HG03025 (cell line): ENCODE measurements around the gene TGFBR3L.
"Not testable (repeated sequence)": the region's sequence is repeated elsewhere in the genome, so short reads cannot be mapped to it uniquely, and the experiment has no call there.

Experiments
- ATAC-seq: cut with Tn5 transposase; IDR thresholded peaks from one replicate; pipeline ENCODE4 v1.9.1; 2021; ENCODE audit warnings: mild to moderate bottlenecking, moderate library complexity; ENCODE audit not compliant: unreplicated experiment, low FRiP score

Gene TGFBR3L

DNA sequence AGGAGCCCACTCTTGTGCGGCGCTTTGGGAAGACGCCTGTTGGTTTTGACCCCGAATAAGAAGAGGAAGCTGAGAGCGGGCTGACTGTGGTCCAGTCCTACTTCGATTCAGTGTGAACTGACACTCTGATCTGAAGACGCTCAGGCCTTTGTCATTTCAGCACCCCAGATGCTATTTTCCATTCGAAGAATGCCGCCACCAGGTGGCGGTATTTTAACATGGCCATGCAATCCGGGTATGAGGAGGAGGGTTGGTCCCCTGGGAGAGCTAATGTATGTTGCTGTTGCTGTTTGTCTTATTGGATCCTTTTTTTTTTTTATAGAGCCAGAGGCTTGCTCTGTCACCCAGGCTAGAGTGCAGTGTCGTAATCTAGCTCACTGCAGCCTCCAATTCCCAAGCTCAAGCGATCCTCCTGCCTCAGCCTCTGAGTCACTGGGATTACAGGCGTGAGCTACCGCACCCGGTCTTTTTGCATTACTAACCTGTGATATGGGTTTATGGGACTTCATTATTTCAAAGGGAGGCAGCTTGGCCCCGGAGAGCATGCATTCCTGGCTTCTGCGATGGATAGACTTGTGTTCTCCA, 29.6 kb downstream of the TGFBR3L start:
- ATAC-seq, result peak; percentile 23

DNA sequence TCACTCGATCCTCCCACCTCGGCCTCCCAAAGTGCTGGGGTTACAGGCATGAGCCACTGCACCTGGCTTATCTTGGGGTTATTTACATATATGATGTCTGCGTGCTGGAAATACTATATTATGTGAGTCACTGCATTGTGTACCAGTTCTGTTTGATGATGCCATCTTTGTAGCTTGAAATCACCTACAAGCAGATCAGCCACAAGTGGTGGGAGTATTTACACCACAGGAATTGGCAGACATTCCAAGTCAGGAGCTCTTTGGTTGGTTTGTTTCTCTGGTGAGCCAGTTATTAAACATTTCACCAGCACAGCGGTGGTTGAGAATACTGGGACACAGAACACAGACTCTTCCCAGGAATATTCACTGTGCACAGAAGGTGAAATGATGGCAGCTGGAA, 33.3 kb downstream of the TGFBR3L start:
- no peak for ATAC-seq

DNA sequence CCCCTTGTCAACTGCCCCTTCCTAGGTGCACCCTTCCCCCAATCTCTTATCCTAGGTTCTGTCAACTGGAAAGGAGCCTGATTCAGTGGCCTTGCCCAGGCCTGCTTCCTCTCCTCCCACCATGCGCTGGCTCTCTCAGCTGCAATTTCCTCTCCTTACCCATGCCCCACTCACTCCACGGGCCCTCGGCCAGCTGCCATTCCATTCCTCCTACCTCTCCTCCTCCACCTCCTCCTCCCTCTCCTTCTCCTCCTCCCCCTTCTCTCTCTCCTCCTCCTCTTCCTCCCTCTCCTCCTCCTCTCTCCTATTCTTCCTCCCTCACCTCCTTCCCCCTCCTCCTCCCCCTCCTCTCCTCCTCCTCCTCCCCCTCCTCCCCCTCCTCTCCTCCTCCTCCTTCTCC, 38.4 kb downstream of the TGFBR3L start:
- ATAC-seq, result no peak

DNA sequence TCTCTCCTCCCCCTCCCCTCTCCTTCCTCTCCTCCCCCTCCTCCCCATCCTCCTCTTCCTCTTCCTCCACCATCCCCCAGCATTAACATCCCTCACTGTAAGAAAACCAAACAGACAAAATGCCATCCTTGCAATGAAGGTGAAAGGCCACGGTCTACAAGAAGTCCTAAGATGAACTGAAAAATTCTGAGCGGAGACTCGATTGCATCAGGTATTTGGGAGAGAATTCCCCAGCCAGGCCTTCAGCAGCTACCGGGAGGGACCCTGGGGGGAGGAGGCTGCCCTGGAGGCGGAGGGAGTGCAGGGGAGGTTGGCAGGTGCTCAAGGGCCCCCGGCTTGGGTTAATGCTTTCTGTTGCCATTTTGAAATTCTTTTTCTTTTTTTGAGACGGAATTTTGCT, 38.9 kb downstream of the TGFBR3L start:
- no peak for ATAC-seq

DNA sequence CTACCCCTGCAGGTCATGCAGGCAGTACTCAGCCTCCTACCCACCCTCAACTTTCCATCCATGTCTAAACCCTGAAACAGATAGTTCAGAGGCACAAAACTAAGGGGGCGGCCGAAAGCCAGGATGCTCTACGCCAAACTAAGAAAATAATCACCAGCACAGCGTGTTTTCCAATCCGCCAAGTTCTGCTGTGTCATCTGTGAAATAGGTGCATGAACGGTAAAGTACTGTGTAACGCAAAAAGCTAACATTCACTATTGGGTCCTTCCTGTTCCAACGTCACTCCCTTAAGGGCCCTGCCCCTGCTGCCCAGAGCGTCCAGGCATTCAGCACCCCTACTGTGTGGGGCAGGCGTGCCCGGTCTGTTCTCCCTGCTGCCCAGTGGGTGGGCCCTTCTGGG, 41.1 kb downstream of the TGFBR3L start:
- no peak for ATAC-seq

DNA sequence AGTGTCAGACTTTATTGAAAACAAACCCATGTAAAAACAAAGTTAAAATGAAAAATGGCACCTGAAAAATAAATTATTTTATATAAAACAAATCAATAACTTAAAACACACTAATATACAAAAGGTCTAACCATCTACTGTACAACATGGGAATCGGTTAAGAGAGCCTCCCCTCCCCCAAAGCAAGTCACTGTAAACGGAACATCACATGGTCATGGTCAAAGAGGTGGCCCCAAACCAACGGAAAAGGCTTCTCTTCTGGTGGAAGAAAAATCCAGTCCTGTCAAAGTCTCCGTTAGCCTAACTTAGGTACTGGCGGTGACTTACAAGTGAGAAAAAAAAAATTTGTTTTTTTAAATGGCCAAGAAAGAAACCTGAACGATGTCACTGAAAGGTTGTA, 44.6 kb downstream of the TGFBR3L start:
- ATAC-seq, result no peak

DNA sequence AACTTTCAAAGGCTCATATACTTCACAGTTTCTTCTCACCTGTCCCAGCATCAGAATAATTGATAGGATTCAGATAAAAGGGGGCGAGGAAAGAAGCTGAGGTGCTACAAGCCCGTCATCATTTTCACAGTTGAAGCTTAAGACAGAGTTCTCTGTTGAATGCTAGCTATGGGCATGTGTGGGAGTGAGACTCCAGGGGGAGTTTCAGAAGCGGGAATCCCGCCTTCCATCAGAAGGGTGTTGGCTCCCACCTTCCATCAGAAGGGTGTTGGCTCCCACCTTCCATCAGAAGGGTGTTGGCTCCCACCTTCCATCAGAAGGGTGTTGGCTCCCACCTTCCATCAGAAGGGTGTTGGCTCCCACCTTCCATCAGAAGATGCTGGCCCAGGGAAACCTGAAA, 46.5 kb downstream of the TGFBR3L start:
- ATAC-seq, result not testable (repeated sequence)

DNA sequence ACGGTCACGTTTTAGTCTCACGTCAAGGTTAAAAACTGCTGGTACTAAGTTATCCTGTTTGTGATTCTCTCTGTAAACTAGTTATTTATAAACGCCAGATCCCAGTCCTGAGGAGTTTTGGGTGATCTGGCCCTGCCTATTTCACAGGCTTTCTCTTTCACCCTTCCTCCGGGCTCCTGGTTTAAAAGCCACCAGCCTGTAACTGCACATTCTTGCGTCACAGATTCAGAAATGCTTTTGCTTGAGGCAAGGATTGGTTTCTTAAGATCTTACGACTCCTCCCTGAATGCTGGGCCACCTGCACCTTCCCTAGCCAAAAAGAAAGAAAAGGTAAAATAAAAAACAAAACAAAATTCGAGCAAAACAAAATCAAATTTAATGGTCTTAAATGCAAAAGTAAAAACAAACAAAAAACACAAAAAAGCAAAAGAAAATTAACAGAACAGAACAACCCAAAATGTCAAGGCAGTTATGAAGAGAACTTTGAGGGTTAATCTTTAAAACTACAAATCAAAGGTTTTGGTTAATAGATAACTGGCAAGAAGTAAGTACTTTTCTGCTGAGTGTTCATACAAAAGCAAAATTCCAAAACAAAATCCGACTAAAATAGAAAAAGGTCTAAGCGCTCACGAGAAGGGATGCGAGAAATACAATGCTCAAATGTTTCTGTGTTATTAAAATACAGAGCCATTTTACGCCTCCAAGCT, 47.4 kb downstream of the TGFBR3L start:
- no peak for ATAC-seq

DNA sequence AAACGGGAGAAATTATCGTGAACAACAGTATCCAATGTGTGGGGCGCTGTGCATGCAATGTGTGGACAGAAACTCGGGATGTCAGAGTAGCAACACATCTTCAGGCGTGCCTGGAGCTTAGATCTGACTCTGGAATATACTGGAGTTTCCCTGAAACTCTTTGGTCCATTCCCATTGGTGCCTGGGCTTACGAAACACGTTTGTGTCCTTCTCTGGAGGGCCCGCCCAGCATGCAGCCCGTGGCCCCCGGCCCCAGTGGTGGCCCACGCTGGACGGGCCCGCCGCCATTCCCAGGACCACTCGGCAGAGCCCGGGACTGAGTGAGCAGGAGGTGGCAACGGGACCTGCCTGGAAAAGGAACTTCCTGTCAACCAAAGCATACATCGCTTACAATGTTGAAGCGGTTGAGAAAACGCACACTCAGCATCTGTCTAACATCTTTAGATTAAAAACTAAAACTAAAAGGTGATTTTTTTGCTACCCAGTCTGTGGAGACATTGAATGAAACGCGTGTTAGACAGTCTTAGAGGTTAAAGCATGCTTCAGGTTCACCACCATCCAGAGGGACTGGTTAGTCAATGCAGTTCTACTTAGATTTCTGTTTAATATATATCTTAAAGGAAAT, 48.1 kb downstream of the TGFBR3L start:
- no peak for ATAC-seq

DNA sequence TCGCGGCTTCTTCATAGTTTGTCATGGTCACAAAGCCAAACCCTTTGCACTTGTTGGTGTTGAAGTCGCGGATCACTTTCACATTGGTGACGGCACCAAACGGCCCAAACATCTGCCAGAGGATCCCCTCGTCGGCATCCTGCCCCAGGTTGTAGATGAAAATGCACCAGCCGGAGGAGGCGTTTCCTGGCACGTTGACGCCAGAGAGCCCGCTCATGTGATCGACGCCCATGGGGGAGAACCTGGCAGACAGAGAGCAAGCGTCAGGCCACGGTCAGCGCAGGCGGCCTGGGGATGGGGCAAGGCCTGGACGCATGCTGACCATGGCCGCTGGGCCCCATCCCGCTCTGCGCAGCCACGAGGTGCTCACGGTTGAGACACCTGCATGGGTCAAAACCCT, 48.9 kb downstream of the TGFBR3L start:
- no peak for ATAC-seq

DNA sequence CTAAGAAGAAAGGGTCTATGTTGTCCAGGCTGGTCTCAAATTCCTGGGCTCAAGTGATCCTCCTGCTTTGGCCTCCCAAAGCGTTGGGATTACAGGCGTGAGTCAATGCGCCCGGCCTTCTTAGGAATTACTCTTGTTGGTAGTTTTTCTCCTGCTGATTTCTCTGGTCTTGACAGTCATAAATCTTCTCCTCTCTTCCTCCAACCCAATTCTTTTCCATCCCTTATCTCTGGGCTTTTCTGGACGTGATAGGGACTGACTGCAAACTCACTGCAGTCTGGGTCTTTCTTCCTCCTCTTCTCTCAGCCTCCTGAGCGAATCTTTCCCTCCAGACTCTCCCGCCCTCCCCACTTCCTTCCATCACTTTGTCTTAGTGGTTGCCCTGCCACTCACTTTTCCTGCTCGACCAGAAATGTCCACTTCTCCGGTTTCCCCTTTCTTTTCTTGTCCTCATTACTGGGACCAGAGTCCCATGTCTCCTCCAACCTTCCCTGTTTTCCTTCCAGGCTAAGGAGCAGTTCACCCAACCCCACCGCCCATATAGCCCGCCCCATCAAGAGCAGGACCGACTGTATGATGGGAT, 50.7 kb downstream of the TGFBR3L start:
- ATAC-seq, result no peak

DNA sequence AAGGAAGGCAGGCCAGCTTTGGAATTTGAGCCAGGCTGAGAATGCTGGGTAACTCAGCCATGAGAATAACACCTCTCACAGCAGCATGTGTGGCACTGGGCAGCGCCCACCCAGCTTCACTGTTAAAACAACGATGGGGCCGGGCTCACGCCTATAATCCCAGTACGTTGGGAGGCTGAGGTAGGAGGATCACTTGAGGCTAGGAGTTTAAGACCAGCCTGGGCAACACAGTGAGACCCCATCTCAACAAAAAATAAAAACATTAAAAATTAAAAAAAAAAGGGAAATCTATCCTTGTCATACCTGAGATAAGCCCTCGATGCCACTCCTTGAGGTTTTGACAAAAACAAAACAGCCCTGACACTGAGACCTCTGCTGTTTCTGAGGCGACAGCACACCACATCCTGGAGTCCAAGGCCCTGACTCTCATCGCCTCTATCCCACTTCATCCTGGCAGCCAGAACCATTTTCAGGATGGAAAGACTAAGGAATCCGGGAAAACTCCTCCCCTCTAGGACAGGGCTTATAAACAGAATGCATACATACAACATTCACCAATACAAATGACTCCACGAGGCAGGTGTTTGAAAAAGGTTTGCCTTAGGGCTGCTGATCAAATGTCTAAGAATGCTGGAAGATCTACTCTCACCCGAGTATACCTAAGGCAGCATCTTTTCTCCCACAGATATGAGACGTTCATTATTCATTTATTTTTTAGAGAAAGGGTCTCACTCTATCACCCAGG, 51.5 kb downstream of the TGFBR3L start:
- ATAC-seq, result no peak

DNA sequence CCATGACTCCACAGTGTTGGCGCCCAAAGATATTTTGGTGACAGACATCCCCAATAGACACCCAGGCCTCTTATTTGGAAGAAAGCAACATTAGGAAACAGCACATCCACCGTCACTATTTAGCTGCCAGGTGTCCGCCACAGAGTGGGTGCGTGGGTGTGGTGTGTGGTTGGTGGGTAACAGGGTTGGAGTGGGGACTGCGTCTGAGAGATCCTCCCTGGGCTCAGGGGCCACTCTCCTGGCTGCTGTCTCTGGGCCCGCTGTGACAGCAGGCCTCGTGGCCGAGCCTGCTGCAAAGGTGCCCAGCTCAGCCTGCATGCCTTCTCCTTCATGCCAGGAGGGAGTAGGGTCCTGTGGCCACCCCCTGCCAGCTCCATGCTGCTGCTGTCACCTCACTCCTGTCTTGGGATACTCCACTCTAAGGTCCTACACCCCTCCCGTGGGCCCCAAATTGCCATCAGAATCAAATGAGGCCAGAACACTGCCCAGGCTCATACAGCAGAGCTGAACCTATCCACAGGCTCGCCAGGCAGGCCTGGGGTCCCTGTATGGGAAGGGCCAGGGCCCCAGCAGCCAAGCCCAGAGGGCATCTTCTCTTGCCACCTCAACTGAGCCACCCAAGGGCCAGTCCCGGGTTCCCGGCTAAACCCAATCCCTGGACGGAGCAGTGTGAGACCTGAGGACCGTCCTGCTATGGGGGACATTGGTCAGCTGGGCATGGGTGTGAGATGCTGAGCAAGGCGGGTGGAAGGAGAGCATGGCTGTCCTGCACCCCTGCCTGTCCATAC, 53.6 kb downstream of the TGFBR3L start:
- no peak for ATAC-seq
